CD4-positive, alpha-beta T cell treated with Interleukin-17A for 1 hour (primary cell): ENCODE data around the gene RASSF8.
"Not testable (repeated sequence)": the region's sequence is repeated elsewhere in the genome, so short reads cannot be mapped to it uniquely, and the experiment has no call there.

Experiments used
- DNase-seq: peaks from one replicate; pipeline ENCODE4 v3.0.0-alpha.2; 2020

Gene RASSF8

GRCh38 chr12:26031318-26031717 lies 72.8 kb downstream of the RASSF8 start:
- no peak for DNase-seq

GRCh38 chr12:26031827-26032226 lies 73.3 kb downstream of the RASSF8 start:
- DNase-seq = no peak

- DNase-seq = no peak
These were observed 73.8 kb downstream of the RASSF8 start for GRCh38 chr12:26032290-26032689.

- DNase-seq = no peak
These were observed 74.3 kb downstream of the RASSF8 start for GRCh38 chr12:26032719-26033241.

GRCh38 chr12:26034371-26035142 lies 76.1 kb downstream of the RASSF8 start:
- DNase-seq = no peak

GRCh38 chr12:26036877-26037276 lies 78.4 kb downstream of the RASSF8 start:
- no peak for DNase-seq

GRCh38 chr12:26037615-26038220 lies 79.2 kb downstream of the RASSF8 start:
- no peak for DNase-seq

- no peak for DNase-seq
These were observed 84.2 kb downstream of the RASSF8 start for GRCh38 chr12:26042645-26043044.

- no peak for DNase-seq
These were observed 84.9 kb downstream of the RASSF8 start for GRCh38 chr12:26043135-26044006.

GRCh38 chr12:26044007-26044394 lies 85.5 kb downstream of the RASSF8 start:
- DNase-seq = no peak

GRCh38 chr12:26044592-26044991 lies 86.1 kb downstream of the RASSF8 start:
- DNase-seq = no peak

- DNase-seq = no peak
These were observed 87.7 kb downstream of the RASSF8 start for GRCh38 chr12:26046203-26046602.

- DNase-seq = no peak
These were observed 88.4 kb downstream of the RASSF8 start for GRCh38 chr12:26046906-26047305.

- DNase-seq = no peak
These were observed 89.1 kb downstream of the RASSF8 start for GRCh38 chr12:26047401-26048226.

GRCh38 chr12:26052652-26053051 lies 94.2 kb downstream of the RASSF8 start:
- DNase-seq = no peak

GRCh38 chr12:26054383-26054782 lies 95.9 kb downstream of the RASSF8 start:
- no peak for DNase-seq

GRCh38 chr12:26055087-26055486 lies 96.6 kb downstream of the RASSF8 start:
- no peak for DNase-seq

- DNase-seq = no peak
These were observed 97.9 kb downstream of the RASSF8 start for GRCh38 chr12:26056335-26056734.

- DNase-seq = not testable (repeated sequence)
These were observed 98.8 kb downstream of the RASSF8 start for GRCh38 chr12:26057271-26057670.

GRCh38 chr12:26058308-26058707 lies 99.8 kb downstream of the RASSF8 start:
- DNase-seq = no peak

- DNase-seq = no peak
These were observed 100.3 kb downstream of the RASSF8 start for GRCh38 chr12:26058818-26059217.

- no peak for DNase-seq
These were observed 103.5 kb downstream of the RASSF8 start for GRCh38 chr12:26062006-26062405.

GRCh38 chr12:26062566-26062965 lies 104.1 kb downstream of the RASSF8 start:
- no peak for DNase-seq
